NB4 (cell line): ENCODE measurements around the gene BDKRB2.

Experiments used
- CTCF ChIP-seq: IDR thresholded peaks from one replicate; pipeline ENCODE4 v1.5.1; 2012; ENCODE audit warnings: low read depth, low read length
- MAX ChIP-seq: IDR thresholded peaks from 2 replicates; pipeline ENCODE4 v1.6.1; 2011; ENCODE audit warnings: low read depth, low read length
- MYC ChIP-seq: IDR thresholded peaks from 2 replicates; pipeline ENCODE4 v1.6.1; 2011; ENCODE audit warnings: low read depth, low read length
- POLR2A ChIP-seq: IDR thresholded peaks from 2 replicates; pipeline ENCODE4 v1.6.1; 2011; ENCODE audit warnings: mild to moderate bottlenecking; ENCODE audit not compliant: insufficient read length; ENCODE audit errors: extremely low read depth

GRCh38 chr14:96158735-96159134 lies 45.9 kb upstream of the BDKRB2 start:
- TF ChIP-seq CTCF = no peak
- TF ChIP-seq MYC = no peak
- TF ChIP-seq POLR2A = no peak
- no peak for TF ChIP-seq MAX
